GM21717 (cell line): ENCODE results near the gene EBF3.

Experiments used
- ATAC-seq: cut with Tn5 transposase; IDR thresholded peaks from one replicate; pipeline ENCODE4 v1.9.1; 2021; ENCODE audit warnings: mild to moderate bottlenecking, moderate library complexity; ENCODE audit not compliant: unreplicated experiment

The EBF3 gene

DNA sequence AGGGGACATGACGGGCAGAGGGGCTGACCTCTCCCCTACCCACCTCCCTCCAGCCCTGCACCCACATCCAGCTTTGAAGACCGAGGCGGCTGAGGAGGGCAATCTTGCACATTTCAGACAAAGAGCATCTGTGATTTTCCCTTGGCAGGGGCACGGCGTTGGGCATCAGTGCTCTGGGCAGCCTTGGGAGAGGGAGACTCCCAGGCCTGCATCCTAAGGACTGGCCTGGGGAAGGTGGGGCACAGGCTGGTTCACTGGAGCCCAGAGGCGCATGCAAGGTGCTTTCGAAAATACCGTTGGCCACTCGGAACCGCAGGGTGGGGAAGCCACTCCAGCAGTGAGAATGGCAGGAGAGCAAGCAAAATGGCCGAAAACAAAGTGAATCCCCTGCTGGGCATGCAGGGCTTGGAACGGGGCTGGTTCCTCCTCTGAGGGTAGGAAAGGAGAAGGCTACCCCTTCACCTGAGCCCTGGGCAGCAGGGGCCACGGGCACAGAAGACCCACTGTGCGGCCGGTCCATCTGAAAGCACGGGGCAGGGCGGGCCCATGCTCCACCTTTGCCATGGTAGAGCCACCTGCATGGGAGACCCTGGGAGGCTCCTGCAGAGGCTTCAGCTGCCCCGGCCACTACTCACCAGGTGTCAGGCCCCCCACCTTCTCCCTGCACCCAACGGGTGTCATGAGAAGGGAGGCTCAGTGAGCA lies 49.8 kb downstream of the EBF3 start:
- no peak for ATAC-seq

DNA sequence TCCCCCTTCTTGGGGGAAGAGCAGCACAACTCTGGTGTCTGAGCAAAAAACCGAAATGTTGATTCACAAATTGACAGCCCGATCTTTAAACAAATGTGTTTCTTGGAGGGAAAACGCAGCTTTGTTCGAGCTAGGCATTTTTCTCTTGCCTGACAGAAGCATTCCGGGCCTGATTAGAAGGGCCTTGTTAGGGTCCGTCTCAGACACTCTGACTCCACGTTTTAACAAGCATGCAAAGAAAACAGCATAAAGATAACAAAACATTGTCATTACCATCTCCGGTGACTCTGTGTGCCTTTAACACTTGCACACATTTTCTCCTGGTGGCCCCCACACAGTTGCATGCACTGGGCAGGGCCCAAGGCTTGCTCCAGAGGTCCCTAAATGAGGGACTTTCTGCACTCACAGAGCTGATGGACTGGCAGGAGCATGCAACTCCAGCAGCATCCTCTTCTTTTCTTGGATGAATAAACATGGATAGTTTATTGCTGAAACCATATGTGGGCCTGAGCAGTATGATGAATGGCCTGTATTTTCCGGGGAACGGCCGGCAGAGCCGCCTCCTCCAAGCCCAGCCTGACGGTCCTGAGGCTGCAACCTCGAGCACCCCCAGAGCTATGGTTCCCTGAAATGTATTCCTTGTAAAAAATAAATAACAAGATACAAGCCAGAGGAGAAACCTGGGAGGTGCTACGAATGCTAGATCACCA lies 50.9 kb downstream of the EBF3 start:
- ATAC-seq = no peak

DNA sequence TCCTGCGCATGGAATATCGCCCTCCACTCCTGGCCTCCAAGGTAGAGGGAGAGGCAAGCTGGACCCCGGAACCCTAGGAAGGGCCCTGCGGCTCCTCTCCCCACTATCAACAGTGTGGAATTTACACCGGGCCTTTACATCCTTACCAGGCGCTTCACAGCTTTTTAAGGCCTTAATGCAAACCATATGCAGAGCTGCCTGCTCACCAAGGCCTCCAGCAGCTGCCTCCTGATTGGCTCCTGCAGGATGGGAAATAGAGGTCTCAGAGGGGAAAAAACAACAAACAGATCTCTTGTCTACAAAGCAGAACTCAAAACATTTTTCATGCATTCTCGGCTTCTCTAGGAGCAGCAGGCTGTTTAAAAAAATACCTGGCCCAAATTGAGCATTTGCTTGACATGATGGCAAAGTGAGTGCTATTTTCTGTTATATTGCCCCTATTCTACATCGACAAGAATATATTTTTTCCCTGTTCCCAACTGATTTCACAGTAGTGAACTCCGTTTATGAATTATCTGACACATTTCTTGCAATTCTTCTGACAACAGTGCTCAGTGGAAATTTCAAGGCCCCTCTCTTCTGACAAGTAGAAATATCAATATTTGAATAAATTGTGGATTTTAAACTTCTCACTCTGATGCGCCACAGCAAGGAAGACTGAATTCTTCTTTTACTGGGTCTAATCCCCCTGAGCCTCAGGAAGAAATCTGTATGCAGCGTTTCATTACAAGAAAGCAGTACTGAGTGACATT lies 51.7 kb downstream of the EBF3 start:
- ATAC-seq = no peak

DNA sequence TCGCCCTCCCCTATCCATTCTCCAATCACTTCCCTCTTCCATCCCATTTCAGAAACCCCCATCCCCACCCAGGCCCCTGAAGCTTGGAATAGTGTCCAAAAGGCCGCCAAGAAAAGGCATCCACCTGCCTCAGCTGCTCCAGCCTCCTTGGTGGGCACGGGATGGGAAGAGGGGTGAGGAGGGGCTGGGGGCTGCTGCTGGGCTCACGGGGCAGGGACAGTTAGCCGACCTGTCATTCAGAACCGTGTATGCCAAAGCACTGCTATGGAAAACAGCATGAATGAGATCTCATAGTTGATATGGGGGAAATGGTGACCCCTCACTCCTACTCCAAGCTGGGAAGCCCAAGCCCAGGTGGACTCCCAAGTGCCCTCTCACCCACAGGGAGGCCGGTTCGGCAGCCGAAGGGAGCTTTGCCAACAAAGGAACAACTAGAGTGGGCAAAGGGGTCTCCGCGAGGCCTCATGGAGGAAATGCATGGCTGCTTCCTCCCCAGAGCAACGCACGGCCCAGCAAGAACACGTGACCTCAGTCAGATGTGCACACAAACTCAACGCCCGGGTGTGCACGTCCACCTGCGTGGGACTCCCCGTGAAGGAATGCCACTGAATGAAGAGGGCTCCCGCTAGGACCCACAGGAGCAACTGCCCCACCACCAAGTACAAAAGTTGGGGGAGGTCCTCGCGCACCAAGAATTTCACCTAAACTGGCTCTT lies 52.5 kb downstream of the EBF3 start:
- ATAC-seq = no peak

DNA sequence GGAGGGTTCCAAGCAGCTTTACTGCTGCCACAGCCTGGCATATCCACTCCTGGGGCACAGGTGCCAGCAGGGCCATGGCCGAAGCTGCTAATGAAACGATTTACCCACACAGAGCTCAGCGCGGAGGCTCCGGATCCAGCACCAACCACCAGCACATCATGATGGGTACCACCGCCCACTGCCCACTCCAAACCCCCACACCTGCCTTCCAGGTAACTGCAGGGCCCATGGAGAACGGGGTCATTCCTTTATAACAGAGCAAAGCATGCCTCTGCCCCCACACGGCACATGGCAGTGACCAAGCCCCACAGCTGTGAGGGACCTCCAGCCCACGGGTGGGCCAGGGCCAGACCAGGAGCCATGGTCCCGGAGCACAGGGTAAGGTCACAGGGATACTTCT lies 53.2 kb downstream of the EBF3 start:
- ATAC-seq = no peak

DNA sequence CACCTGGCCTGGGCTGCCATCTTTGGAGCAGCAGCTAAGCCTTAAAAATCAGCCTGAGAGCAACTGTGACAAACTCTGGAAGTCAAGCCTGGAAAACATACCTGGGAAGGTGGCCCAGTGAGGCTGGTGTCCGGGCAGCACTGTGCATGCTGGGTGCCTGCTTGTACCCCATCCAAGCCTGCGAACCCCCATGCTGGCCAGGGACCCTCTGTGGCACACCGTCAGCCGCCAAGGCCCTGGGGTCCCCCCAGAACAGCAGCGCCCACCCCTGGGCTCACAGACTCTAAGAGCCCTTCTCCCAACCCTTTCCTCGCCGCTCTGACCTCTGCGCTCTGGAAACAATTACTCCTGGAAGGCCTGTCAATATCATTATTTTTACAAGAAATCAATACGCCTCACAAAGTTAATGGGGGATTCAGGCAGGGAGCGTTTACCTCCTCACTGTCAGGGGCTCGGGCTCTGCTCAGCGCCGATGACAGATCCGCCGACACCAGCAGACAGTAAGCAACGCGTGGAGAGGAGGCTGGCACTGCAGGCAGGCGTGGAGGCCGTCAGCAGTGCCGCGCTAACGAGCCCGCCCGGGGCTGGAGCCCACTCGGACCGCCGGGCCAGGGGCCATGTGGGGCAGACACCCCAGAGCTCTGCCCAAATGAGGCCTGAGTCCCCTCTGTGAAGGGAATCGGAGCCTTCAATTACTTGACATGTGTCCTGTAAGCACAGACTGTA lies 54.4 kb downstream of the EBF3 start:
- ATAC-seq = no peak

DNA sequence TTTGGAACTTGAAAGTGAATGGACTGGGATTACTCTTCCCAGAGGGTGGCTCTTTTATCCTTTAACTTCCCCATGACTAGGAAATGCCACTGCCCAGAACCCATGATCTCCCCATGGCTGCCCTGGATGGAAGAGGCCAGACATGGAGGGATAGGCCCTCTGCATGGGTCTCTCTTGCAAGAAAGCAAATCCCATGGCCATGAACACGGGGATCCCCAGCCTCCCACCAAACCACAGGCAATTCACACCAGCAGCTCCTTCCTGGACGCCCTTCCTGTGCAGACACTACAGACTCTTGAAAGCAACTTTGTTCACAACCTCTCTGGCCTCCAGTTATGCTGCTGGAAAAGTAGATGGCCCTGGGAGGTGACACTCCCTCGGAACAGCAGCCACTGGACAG lies 55.0 kb downstream of the EBF3 start:
- no peak for ATAC-seq

DNA sequence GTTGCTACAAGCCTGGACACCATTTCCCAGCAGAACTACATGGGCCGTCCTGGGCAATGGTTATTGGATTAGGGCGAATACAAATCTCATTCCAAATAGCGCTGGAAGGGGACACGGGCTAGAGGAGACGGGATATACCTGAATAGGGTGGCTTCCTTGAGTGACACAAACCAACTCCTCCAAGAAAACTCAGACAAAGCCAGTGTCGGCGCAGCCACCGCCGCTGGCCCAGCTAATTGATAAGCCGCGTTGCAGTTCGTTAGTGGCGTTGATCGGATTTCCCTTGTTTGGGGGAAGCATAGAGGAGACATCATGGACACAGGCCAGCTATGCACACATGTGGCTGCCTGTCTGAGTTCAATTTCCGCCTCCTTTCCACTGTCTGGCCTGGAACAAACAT lies 55.7 kb downstream of the EBF3 start:
- no peak for ATAC-seq

DNA sequence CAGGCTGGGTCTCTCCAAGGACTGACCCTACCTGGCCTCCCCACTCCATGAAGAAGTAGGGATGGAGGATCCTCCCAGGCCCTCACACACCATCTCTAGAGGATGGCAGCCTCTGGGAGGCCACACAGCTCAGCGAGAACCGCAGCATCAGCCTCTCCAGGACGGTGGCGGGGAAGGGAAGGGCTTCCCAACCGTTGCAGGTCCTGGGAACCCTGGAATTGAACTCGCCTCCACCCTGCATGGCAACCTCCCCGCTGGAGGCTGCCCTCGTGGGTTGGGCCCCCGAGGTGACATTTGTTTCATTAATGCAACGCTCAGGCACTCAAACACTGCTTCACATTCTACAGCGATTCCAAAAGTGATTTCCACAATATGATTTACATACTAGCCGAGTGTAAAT lies 58.5 kb downstream of the EBF3 start:
- ATAC-seq = no peak

DNA sequence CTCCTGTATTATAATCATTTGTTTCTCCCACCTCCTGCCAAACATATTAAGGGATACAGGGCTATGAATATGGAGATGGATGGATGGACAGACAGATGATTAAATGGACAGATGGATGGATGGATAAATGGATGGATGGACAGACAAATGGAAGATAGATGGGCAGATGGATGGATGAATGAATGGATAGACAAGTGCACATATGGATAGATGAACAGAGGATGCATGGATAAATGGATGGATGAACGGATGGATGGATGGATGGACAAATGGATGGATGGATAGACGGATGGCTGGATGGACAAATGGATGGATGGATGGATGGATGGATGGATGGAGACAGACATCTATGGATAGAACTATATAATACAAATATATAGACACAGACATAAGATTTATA lies 59.8 kb downstream of the EBF3 start:
- ATAC-seq = no peak

DNA sequence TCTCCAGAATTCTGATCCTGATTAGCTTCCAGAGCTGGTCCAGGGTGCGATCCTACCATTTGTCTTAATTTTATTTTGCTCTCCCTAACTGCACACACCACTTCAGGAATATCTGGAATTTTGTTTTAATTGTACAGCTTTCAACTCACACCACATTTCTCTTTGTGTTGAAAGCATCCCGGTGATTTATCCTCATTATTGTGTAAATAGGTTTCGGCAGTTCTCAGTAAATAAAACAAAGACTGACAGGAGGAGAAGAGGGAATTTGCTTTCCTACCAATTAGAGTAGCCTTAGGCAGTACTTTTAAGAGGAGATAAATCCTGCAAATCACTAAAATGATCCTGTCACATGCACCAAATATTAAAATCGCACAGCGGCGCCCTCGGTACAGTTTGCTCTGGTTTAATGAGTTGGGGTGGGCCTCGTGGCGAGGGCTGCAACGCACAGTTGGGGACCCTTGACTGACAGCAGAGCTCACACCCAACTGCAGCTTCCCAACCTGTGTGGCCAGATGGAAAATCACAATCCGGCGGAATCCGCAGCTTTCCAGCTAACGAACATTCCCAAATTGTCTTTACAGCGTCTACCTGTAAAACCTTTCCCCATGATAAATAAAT lies 62.6 kb downstream of the EBF3 start:
- ATAC-seq = no peak

DNA sequence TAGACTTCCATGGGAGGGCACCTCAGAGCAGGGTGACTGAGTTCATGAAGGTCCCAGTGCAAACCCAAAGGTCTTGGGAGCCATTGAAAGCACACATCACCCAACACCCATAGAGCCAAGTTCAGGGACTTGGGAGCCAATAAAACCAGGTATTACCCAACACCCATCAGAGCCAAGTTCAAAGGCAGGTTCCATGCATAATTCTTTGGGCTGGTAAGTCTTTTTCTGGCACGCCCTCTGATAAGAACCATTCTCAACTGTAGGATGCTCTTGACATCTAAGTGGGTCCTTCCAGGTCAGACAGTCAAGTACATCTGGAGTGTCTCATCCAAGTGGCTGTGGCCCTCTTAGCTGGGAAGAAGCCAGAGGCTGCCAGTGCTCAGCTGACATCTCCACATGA lies 63.2 kb downstream of the EBF3 start:
- ATAC-seq = no peak

DNA sequence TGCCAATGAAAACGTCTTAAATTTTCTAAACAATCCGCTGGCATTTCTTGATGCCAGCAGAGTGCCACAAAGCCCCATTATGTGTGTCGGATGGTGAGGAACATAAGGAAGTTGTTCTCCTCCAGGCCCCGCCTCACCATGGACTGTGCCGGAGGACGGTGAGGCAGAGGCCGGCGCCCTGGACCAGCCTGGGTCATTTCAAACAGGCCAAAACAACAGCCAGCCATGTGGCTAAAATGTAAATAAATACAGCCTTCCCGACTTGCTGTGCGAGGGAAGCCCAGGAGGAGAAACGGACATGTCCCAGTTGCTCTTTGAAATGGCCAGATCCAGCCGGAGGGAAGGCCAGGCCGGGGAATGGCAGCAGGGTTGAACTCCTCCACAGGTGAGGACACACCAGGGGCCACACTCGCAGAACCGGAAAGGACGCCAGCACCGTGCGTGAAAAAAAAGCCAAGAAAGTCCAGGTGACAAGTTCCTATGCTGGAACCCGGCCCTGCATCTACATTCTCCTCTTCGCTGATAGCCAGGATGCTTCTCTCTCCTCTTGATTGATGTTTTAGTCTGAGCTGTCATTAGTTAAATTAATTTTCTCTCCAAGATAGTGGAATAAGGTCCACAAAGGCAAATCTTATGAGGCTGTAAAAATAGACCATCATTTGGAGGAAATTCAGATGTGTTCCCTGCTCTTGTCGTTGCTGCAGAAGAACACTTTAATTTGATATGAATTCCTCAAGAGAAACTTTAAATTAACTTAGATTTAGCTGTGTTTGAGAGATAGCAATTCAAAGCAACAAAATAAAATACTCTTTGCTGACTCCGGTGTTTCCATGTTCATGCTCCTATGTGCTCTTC lies 64.6 kb downstream of the EBF3 start:
- ATAC-seq = no peak

DNA sequence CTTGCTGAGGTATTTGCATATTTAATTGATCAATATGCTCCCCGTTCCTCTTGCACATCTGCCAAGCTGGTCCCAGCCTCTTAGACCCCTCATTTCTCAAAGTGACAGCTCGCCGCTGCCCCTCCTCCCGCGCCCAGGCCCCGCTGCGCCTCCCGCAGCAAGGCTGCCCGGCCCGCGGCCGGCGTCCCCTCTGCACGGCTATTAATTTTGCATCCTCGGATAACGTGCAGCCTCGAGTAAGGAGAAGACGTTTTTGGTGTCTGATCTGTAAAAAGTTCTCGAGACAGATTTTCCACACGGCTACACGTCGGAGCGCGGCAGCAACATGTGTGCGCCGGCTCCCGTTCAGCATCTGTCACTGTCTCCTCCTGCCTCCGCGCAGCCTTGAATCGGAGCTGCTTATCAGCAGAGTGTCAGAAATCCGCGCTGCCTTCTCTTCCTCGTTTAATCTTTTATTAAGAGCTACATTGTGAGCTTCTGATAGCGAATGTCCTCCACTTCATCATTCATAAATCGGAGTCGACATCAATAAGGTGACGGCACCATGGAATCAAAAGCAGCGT lies 65.3 kb downstream of the EBF3 start:
- ATAC-seq = no peak

DNA sequence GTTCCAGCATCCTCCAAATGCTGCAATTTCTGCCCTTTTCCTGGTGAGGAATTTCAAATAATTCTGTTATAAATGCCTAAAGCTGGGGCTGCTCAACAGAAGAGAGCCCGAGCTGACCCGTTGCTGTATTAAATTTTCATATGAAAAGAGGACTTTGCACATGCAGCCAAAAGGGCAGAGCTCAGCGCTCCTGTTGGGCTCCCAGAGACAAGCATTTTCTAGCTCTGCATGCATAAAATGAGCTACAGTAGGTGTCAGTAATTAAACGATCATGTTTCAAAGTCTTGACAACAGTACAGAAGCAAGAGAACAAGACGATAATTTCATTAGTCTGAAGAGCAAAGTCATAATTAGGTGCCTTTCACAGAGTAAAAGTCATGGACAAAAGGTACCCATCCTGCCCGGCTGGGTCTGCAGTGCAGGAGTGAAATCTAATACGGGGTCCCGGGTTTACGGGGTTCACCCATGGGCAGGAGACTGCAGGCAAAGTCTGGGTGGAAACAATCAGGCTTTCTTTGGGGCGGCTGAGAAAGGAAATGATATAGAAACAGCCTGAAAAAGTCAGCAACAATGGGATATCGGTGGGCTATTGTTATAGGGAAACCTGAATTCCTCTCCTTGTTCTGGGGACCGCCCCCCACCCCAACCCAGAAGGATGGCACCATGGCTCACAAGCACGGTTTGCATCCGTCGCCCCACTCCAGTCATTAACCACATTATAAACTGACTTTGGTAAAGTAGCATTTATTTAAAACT lies 66.0 kb downstream of the EBF3 start:
- no peak for ATAC-seq

DNA sequence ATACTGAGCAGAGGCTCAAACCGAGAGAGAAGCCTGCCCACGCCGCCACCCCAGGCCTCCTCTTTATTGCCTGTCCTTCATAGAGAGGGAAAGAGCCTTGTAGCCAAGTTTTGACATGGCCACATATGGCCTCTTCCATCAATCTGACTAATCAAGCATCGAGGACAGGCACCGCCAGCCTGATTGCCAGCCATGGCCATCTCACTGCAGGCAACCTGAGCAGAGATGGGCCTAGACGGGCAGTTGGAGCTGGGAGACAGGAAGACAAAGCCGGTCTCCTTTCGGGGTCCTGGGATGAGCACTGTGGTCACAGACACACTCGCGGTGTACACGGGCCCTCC lies 67.2 kb downstream of the EBF3 start:
- ATAC-seq = no peak

DNA sequence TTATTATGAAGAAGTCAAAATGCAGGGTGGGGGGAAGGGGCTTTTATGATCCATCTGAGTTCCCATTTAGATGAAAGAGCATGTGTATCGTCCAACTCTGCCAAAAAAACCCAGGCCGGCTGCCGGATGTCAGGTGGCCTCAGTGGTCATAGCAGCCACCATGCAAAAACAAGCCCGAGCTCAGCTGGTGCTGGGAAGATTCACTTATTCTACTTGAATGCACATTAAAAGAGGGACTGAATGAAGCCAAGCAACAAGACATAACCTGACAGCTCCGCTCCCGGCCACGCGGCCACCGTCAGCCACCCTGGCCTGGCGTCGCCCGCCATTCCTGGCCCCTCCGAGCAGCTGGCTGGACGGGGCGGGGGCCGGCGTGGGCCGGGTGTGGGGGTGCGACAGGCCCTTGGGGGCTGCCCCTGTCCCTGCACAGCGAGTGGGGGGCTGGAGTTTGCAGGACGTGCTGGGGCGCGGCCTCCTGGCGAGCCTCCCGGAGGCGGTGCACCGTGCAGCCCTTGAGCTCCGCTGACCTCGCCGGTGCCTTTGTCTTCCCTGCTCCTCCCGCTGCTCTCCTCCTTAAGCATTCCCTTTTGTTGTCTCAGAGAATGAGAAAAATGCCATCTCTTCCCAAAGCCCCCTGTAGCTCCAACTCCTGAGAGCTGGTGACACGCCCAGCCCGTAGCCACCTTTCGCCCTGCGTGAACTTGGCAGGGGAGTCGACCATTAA lies 67.8 kb downstream of the EBF3 start:
- ATAC-seq = no peak

DNA sequence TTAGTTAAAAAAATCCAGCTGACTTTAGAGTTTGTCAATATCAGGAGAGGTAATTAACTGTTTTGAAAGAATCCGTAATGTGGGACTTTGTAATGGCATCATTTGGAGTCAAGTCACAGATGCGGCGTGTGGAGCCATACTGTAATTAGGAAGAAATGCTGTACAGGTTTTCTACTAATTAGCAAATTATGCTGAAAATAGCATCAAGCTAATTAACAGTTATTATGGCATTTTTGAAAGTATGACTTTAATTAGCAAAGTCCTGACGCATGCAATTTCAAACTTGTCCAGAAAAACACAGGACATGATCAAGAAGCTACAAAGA lies 68.3 kb downstream of the EBF3 start:
- no peak for ATAC-seq
